GM19351 (cell line): ENCODE data around the gene RBM3.
"Not testable (repeated sequence)": the region's sequence is repeated elsewhere in the genome, so short reads cannot be mapped to it uniquely, and the experiment has no call there.

Source experiments
- ATAC-seq: cut with Tn5 transposase; IDR thresholded peaks from one replicate; pipeline ENCODE4 v1.9.1; 2021; ENCODE audit warnings: mild to moderate bottlenecking, moderate library complexity; ENCODE audit not compliant: unreplicated experiment

Gene RBM3

GRCh38 chrX:48574270-48575266, at the start of gene RBM3:
RBM3 (plus strand) TSS chrX:48574484; CDS start chrX:48575181, 697 bp downstream.
- ATAC-seq: peak; percentile 84

- ATAC-seq: not testable (repeated sequence)
Measured at GRCh38 chrX:48525853-48526252, 48.4 kb upstream of the RBM3 start.

GRCh38 chrX:48530736-48531135, 43.5 kb upstream of the RBM3 start:
- no peak for ATAC-seq

GRCh38 chrX:48531358-48531959, 42.8 kb upstream of the RBM3 start:
- ATAC-seq: no peak

GRCh38 chrX:48532161-48532560, 42.1 kb upstream of the RBM3 start:
- ATAC-seq: no peak

GRCh38 chrX:48533165-48533564, 41.1 kb upstream of the RBM3 start:
- ATAC-seq: no peak

GRCh38 chrX:48538641-48539344, 35.5 kb upstream of the RBM3 start:
- no peak for ATAC-seq

GRCh38 chrX:48539345-48540027, 34.8 kb upstream of the RBM3 start, which contains the start of gene TBC1D25:
TBC1D25 (plus strand) TSS chrX:48539714; CDS start chrX:48539798, 84 bp downstream.
- peak; percentile 74 for ATAC-seq

- peak; percentile 47 for ATAC-seq
Measured at GRCh38 chrX:48540028-48540375, 34.3 kb upstream of the RBM3 start.

GRCh38 chrX:48540480-48540879, 33.8 kb upstream of the RBM3 start:
- ATAC-seq: no peak

- ATAC-seq: no peak
Measured at GRCh38 chrX:48541140-48541814, 33.0 kb upstream of the RBM3 start.

GRCh38 chrX:48548871-48549270, 25.4 kb upstream of the RBM3 start:
- no peak for ATAC-seq

GRCh38 chrX:48555731-48556325, 18.5 kb upstream of the RBM3 start:
- not testable (repeated sequence) for ATAC-seq

- no peak for ATAC-seq
Measured at GRCh38 chrX:48558271-48558670, 16.0 kb upstream of the RBM3 start.

- no peak for ATAC-seq
Measured at GRCh38 chrX:48559636-48560035, 14.6 kb upstream of the RBM3 start.

GRCh38 chrX:48560056-48560455, 14.2 kb upstream of the RBM3 start:
- ATAC-seq: no peak

- ATAC-seq: no peak
Measured at GRCh38 chrX:48560681-48561080, 13.6 kb upstream of the RBM3 start.

- peak; percentile 37 for ATAC-seq
Measured at GRCh38 chrX:48569958-48570357, 4.3 kb upstream of the RBM3 start.

- no peak for ATAC-seq
Measured at GRCh38 chrX:48573690-48574269, 504 bp upstream of the RBM3 start.
